ENCODE results near the gene SGCD. TPM values are rescaled to one million over a fixed set of nuclear protein-coding genes. Genes with fewer than 3 reads are reported as not detected.
A peak's percentile ranks its signal among the peaks of the same experiment; 100 is the strongest.
"Not testable (repeated sequence)": the region's sequence is repeated elsewhere in the genome, so short reads cannot be mapped to it uniquely, and the experiment has no call there.

The SGCD gene
- total and polyA plus RNA-seq, 4 donors: 0.79 to 20.9 (median 6.0) TPM

- no peak for TF ChIP-seq CTCF (IDR thresholded peaks at IDR 0.05; ENCODE audit: control extremely low read depth, extremely low read depth)
- peak overlapping the region in 1 of 2 donors; percentile 96 for H3K27ac ChIP-seq (ENCODE audit: low read depth in 1 of 2, low read length in 1 of 2)
- DNase-seq (peak; percentile 64 to 85 (median 75)), ATAC-seq (ENCODE audit: insufficient read depth, low FRiP score) (peak; percentile 37)
- H3K36me3 ChIP-seq (ENCODE audit: control insufficient read depth in 4 of 4, insufficient read depth in 4 of 4, low read length in 4 of 4): peaks cover 0 to 4% (median 0%) of the 10 kb centered on the region in 4 donors
- no peak overlapping the region for H3K9ac ChIP-seq (ENCODE audit: insufficient read depth in 1 of 2, low read length in 2 of 2)
- no peaks in the 10 kb centered on the region for H3K27me3 ChIP-seq (ENCODE audit: control insufficient read depth in 3 of 3, insufficient read depth in 3 of 3, low read length in 2 of 3)
- 59 to 67% methylated on average over 4 of the region's 4 CpGs for WGBS, 2 donors
- peaks cover 0 to 26% (median 7%) of the 10 kb centered on the region in 5 donors for H3K4me1 ChIP-seq (ENCODE audit: control insufficient read depth in 5 of 5, insufficient read depth in 5 of 5, low read length in 5 of 5)
- no peaks in the 10 kb centered on the region for H3K9me3 ChIP-seq (ENCODE audit: control insufficient read depth in 4 of 4, insufficient read depth in 3 of 4, low read length in 3 of 4)
- no peak overlapping the region for H3K4me3 ChIP-seq
Measured at GRCh38 chr5:156595132-156595787, 268.3 kb downstream of the SGCD start.

- DNase-seq (no peak), ATAC-seq (ENCODE audit: insufficient read depth, low FRiP score) (no peak)
- peaks cover 0 to 26% (median 6%) of the 10 kb centered on the region in 5 donors for H3K4me1 ChIP-seq (ENCODE audit: control insufficient read depth in 5 of 5, insufficient read depth in 5 of 5, low read length in 5 of 5)
- no peak overlapping the region for H3K27ac ChIP-seq (ENCODE audit: low read depth in 1 of 2, low read length in 1 of 2)
- H3K27me3 ChIP-seq (ENCODE audit: control insufficient read depth in 3 of 3, insufficient read depth in 3 of 3, low read length in 2 of 3): no peaks in the 10 kb centered on the region
- WGBS, 2 donors: 90 to 95% methylated on average over 3 of the region's 3 CpGs
- TF ChIP-seq CTCF (IDR thresholded peaks at IDR 0.05; ENCODE audit: control extremely low read depth, extremely low read depth): no peak
- H3K36me3 ChIP-seq (ENCODE audit: control insufficient read depth in 4 of 4, insufficient read depth in 4 of 4, low read length in 4 of 4): peaks cover 0 to 3% (median 0%) of the 10 kb centered on the region in 4 donors
- H3K9ac ChIP-seq (ENCODE audit: insufficient read depth in 1 of 2, low read length in 2 of 2): no peak overlapping the region
- H3K4me3 ChIP-seq: no peak overlapping the region
- peaks cover 0 to 4% (median 1%) of the 10 kb centered on the region in 4 donors for H3K9me3 ChIP-seq (ENCODE audit: control insufficient read depth in 4 of 4, insufficient read depth in 3 of 4, low read length in 3 of 4)
Measured at GRCh38 chr5:156597276-156597675, 270.3 kb downstream of the SGCD start.

- Histone ChIP-seq H3K27me3 (ENCODE audit: control insufficient read depth in 3 of 3, insufficient read depth in 3 of 3, low read length in 2 of 3) (no peaks in the 10 kb centered on the region), H3K9ac (ENCODE audit: insufficient read depth in 1 of 2, low read length in 2 of 2) (no peak overlapping the region), H3K4me1 (ENCODE audit: control insufficient read depth in 5 of 5, insufficient read depth in 5 of 5, low read length in 5 of 5) (peaks cover 0 to 26% (median 6%) of the 10 kb centered on the region in 5 donors), H3K36me3 (ENCODE audit: control insufficient read depth in 4 of 4, insufficient read depth in 4 of 4, low read length in 4 of 4) (peaks cover 0 to 2% (median 0%) of the 10 kb centered on the region in 4 donors), H3K9me3 (ENCODE audit: control insufficient read depth in 4 of 4, insufficient read depth in 3 of 4, low read length in 3 of 4) (peaks cover 0 to 5% (median 2%) of the 10 kb centered on the region in 4 donors), H3K27ac (ENCODE audit: low read depth in 1 of 2, low read length in 1 of 2) (peak overlapping the region in 1 of 2 donors; percentile 33), H3K4me3 (no peak overlapping the region)
- DNase-seq (peak in 2 of 3 donors; percentile 34 to 60), ATAC-seq (ENCODE audit: insufficient read depth, low FRiP score) (no peak)
- no peak for TF ChIP-seq CTCF (IDR thresholded peaks at IDR 0.05; ENCODE audit: control extremely low read depth, extremely low read depth)
- 60 to 78% methylated on average over 2 of the region's 2 CpGs for WGBS, 2 donors
Measured at GRCh38 chr5:156598964-156599363, 272.0 kb downstream of the SGCD start.

- not testable (repeated sequence) for H3K27me3 ChIP-seq (ENCODE audit: control insufficient read depth in 3 of 3, insufficient read depth in 3 of 3, low read length in 2 of 3); H3K9ac ChIP-seq (ENCODE audit: insufficient read depth in 1 of 2, low read length in 2 of 2); ATAC-seq (ENCODE audit: insufficient read depth, low FRiP score); H3K4me1 ChIP-seq (ENCODE audit: control insufficient read depth in 5 of 5, insufficient read depth in 5 of 5, low read length in 5 of 5); H3K4me3 ChIP-seq; H3K27ac ChIP-seq (ENCODE audit: low read depth in 1 of 2, low read length in 1 of 2); DNase-seq; H3K36me3 ChIP-seq (ENCODE audit: control insufficient read depth in 4 of 4, insufficient read depth in 4 of 4, low read length in 4 of 4)
- H3K9me3 ChIP-seq (ENCODE audit: control insufficient read depth in 4 of 4, insufficient read depth in 3 of 4, low read length in 3 of 4): peaks cover 0 to 14% (median 3%) of the 10 kb centered on the region in 4 donors
- 93% methylated on average over 11 of the region's 11 CpGs for WGBS, 2 donors
Measured at GRCh38 chr5:156610582-156610981, 283.6 kb downstream of the SGCD start.
